CD4-positive, alpha-beta T cell treated with Interleukin-2 at 100 ng/mL for 4 hours (primary cell): ENCODE measurements around the gene PITHD1.
"Not testable (repeated sequence)": the region's sequence is repeated elsewhere in the genome, so short reads cannot be mapped to it uniquely, and the experiment has no call there.

Experiments
- DNase-seq: peaks from one replicate; pipeline ENCODE4 v3.0.0-alpha.2; 2020; ENCODE audit warnings: low spot score

PITHD1 gene

DNA sequence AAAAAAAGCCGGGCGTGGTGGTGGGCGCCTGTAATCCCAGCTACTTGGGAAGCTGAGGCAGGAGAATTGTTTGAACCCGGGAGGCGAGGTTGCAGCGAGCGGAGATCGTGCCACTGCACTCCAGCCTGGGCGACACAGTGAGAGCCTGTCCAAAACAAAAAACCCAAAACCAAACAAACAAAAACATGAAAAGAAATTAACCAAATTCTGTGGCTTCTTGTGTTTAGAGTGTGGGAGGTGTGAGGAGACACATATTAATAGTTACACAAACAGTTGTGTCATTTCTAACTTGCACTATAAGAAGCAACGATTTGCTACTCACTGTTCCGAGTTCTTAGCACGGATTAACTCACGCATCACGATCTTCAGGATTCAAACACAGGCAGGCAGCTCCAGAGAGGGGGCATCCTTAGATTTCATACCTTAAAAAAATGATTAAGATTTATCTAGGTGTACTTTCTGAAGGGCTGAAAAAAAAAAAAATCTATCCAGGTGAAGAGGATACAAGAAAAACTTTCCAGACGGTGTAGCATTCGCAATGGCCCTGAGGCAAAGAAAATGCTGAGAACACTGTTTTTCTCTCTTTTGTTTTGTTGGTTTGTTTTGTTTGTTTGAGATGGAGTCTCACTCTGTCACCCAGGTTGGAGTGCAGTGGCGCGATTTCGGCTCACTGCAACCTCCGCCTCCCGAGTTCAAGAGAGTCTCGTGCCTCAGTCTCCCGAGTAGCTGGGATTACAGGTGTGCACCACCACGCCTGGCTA, 47.7 kb downstream of the PITHD1 start:
- DNase-seq: peak; percentile 20

DNA sequence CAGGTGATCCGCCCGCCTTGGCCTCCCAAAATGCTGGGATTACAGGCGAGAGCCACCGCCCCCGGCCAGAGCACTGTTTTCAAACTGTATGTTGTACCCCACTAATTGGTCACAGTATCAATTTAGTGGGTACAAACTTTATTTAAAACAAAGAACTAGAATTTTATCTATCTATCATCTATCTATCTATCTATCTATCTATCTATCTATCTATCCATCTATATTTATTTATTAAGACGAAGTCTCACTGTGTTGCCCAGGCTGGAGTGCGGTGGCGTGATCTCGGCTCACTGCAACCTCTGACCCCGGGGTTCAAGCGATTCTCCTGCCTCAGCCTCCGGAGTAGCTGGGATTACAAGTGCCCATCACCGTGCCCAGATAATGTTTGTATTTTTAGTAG, 48.4 kb downstream of the PITHD1 start:
- DNase-seq: not testable (repeated sequence)

DNA sequence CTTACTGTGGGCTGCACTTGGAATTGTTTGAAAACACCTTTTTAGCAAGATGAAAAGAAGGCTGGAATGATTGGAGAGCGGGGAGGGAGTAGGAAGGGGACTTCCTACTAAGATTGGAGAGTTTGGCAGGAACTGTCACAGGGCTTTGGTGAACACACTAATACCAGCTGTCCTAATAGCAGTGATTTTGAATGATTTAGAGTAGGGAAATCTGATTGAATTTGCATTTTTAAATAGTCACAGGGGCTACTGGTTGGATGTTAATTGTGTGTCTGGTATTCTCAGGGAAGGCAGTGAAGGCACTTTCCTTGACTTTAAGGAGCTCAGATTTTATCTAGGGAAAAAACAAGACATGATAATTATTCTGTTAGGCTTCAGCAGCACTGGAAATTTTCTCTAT, 49.5 kb downstream of the PITHD1 start:
- no peak for DNase-seq

DNA sequence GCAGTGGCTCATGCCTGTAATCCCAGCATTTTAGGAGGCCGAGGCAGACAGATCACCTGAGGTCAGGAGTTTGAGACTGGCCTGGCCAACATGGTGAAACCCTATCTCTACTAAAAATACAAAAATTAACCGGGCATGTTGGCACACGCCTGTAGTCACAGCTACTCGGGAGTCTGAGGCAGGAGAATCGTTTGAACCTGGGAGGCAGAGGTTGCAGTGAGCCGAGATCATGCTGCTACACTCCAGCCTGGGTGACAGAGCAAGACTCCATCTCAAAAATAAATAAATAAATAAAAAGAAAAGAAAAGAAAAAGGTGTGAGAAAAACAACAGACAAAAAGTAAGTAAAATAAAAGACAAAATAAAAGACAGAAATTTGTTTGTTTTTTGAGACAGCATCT, 55.9 kb downstream of the PITHD1 start:
- not testable (repeated sequence) for DNase-seq

DNA sequence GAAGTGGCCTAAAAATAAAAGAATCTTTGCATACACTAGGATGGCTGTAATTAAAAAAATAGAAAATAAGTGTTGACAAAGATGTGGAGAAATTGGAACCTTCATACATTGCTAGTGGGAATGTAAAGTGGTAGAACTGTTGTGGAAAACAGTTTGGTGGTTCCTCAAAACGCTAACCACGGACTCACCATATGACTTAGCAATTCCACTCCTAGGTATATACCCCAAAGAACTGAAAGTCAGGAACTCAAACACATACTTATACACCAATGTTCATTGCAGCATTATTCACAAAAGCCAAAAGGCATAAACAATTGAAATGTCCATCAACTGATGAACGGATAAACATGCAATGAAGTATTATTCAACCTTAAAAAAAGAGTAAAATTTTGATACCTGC, 57.8 kb downstream of the PITHD1 start:
- DNase-seq: no peak
